Astrocyte (in vitro differentiated cells and primary cell): ENCODE results near the gene TAF6. TPM values are rescaled to one million over a fixed set of nuclear protein-coding genes. Genes with fewer than 3 reads are reported as not detected.

Source experiments
- DNase-seq: peaks from one replicate; pipeline ENCODE4 v3.0.0-alpha.2; 2010; ENCODE audit warnings: low read depth
- FAIRE-seq: peaks from 2 replicates; lab custom pipeline; 2011; peaks lifted over from hg19 to GRCh38; lab: Jason Lieb, UNC
- H2AFZ ChIP-seq: 2 replicates; pipeline ENCODE4 v1.6.0; 2012; ENCODE audit warnings: low read depth, low read length, inconsistent platforms
- H3K27ac ChIP-seq: 2 replicates; pipeline ENCODE4 v1.5.1; 2011; ENCODE audit warnings: low read depth, low read length, inconsistent platforms
- H3K27me3 ChIP-seq: 2 replicates; pipeline ENCODE4 v1.6.0; 2011; ENCODE audit warnings: low read length, inconsistent platforms; ENCODE audit not compliant: insufficient read depth
- H3K36me3 ChIP-seq: 2 replicates; pipeline ENCODE4 v1.5.1; 2011; ENCODE audit warnings: low read length, inconsistent platforms; ENCODE audit not compliant: insufficient read depth
- H3K4me1 ChIP-seq: 2 replicates; pipeline ENCODE4 v1.5.1; 2011; ENCODE audit warnings: low read length, inconsistent platforms; ENCODE audit not compliant: insufficient read depth
- H3K4me2 ChIP-seq: 2 replicates; pipeline ENCODE4 v1.6.0; 2012; ENCODE audit warnings: low read length, inconsistent platforms
- H3K4me3 ChIP-seq: 2 replicates; pipeline ENCODE4 v1.5.1; 2011; ENCODE audit warnings: low read depth, mild to moderate bottlenecking, low read length, inconsistent platforms; ENCODE audit not compliant: insufficient read depth
- H3K79me2 ChIP-seq: 2 replicates; pipeline ENCODE4 v1.6.0; 2012; ENCODE audit warnings: mild to moderate bottlenecking, low read length, inconsistent platforms; ENCODE audit not compliant: insufficient read depth
- H3K9ac ChIP-seq: 2 replicates; pipeline ENCODE4 v1.6.0; 2012; ENCODE audit warnings: mild to moderate bottlenecking, low read length, inconsistent platforms
- H3K9me3 ChIP-seq: 2 replicates; pipeline ENCODE4 v1.5.1; 2012; ENCODE audit warnings: low read depth, mild to moderate bottlenecking, low read length, inconsistent platforms; ENCODE audit not compliant: insufficient read depth
- H4K20me1 ChIP-seq: 2 replicates; pipeline ENCODE4 v1.6.0; 2012; ENCODE audit warnings: low read length, inconsistent platforms; ENCODE audit not compliant: insufficient read depth
- H3K27ac Mint-ChIP-seq: one replicate; pipeline ENCODE4 v1.8.0; 2021; ENCODE audit warnings: mild to moderate bottlenecking, mixed read lengths; ENCODE audit not compliant: unreplicated experiment
- H3K27me3 Mint-ChIP-seq: one replicate; pipeline ENCODE4 v1.8.0; 2021; ENCODE audit warnings: low read depth, mixed read lengths; ENCODE audit not compliant: unreplicated experiment
- H3K36me3 Mint-ChIP-seq: one replicate; pipeline ENCODE4 v1.8.0; 2021; ENCODE audit warnings: low read depth, mixed read lengths; ENCODE audit not compliant: unreplicated experiment
- H3K4me1 Mint-ChIP-seq: one replicate; pipeline ENCODE4 v1.8.0; 2021; ENCODE audit warnings: low read depth, mixed read lengths; ENCODE audit not compliant: unreplicated experiment
- H3K4me3 Mint-ChIP-seq: one replicate; pipeline ENCODE4 v1.8.0; 2021; ENCODE audit warnings: mild to moderate bottlenecking, moderate library complexity, mixed read lengths; ENCODE audit not compliant: unreplicated experiment
- H3K9me3 Mint-ChIP-seq: one replicate; pipeline ENCODE4 v1.8.0; 2021; ENCODE audit warnings: mild to moderate bottlenecking, mixed read lengths; ENCODE audit not compliant: unreplicated experiment
- CTCF ChIP-seq: IDR thresholded peaks from 2 replicates; pipeline ENCODE4 v1.5.1; 2011; ENCODE audit warnings: low read depth, mild to moderate bottlenecking, inconsistent platforms, low read length, moderate library complexity; ENCODE audit not compliant: insufficient read depth
- EZH2 ChIP-seq: IDR thresholded peaks from 2 replicates; pipeline ENCODE4 v1.6.1; 2012; ENCODE audit warnings: mild to moderate bottlenecking, low read length, inconsistent platforms; ENCODE audit not compliant: insufficient read depth
- total RNA-seq: library from RNA; stranded (reverse); gene quantifications from 2 replicates; pipeline ENCODE4 v1.2.1, GENCODE V29; 2021

TAF6 gene
- total RNA-seq, 1 donor from 2014 or later = 47.0 TPM

- no peaks in the 10 kb centered on the region for H3K27me3 Mint-ChIP-seq
- peak overlapping the region; percentile 69 for H3K4me3 ChIP-seq
- TF ChIP-seq EZH2 = no peak
- H3K9ac ChIP-seq = peak overlapping the region; percentile 91
- peaks cover 21% of the 10 kb centered on the region for H3K36me3 ChIP-seq
- H3K27ac Mint-ChIP-seq = peak overlapping the region; percentile 93
- H3K36me3 Mint-ChIP-seq = peaks cover 20% of the 10 kb centered on the region
- peak overlapping the region; percentile 66 for H3K27ac ChIP-seq
- peaks cover 36% of the 10 kb centered on the region for H3K79me2 ChIP-seq
- H4K20me1 ChIP-seq = peaks cover 23% of the 10 kb centered on the region
- DNase-seq (peak; percentile 98), FAIRE-seq (no peak)
- peaks cover 22% of the 10 kb centered on the region for H3K4me1 Mint-ChIP-seq
- H3K4me1 ChIP-seq = peaks cover 24% of the 10 kb centered on the region
- H3K4me2 ChIP-seq = peak overlapping the region; percentile 93
- peak overlapping the region; percentile 93 for H3K4me3 Mint-ChIP-seq
- H2AFZ ChIP-seq = no peak overlapping the region
- H3K27me3 ChIP-seq = no peaks in the 10 kb centered on the region
- H3K9me3 Mint-ChIP-seq = no peaks in the 10 kb centered on the region
- H3K9me3 ChIP-seq = no peaks in the 10 kb centered on the region
Measured at GRCh38 chr7:100102950-100103840, 16.0 kb downstream of the TAF6 start.

- H3K27me3 ChIP-seq = no peaks in the 10 kb centered on the region
- peak within 1 kb of the TSS; percentile 93 for H3K4me3 Mint-ChIP-seq
- peaks cover 22% of the 10 kb centered on the region for H3K4me1 Mint-ChIP-seq
- H3K27ac Mint-ChIP-seq = peak within 1 kb of the TSS; percentile 91
- H3K4me3 ChIP-seq = peak within 1 kb of the TSS; percentile 69
- peak; percentile 98 for DNase-seq
- TF ChIP-seq EZH2 = no peak
- no peak for TF ChIP-seq CTCF
- H3K4me1 ChIP-seq = peaks cover 24% of the 10 kb centered on the region
- no peak within 1 kb of the TSS for H2AFZ ChIP-seq
- H3K27ac ChIP-seq = peak within 1 kb of the TSS; percentile 84
- peak within 1 kb of the TSS; percentile 91 for H3K9ac ChIP-seq
- FAIRE-seq = no peak
- H3K36me3 ChIP-seq = peaks cover 32% of the 10 kb centered on the region
- H3K9me3 ChIP-seq = no peaks in the 10 kb centered on the region
- H3K36me3 Mint-ChIP-seq = peaks cover 17% of the 10 kb centered on the region
- H3K4me2 ChIP-seq = peak within 1 kb of the TSS; percentile 93
- H3K27me3 Mint-ChIP-seq = no peaks in the 10 kb centered on the region
- peaks cover 23% of the 10 kb centered on the region for H4K20me1 ChIP-seq
- peaks cover 50% of the 10 kb centered on the region for H3K79me2 ChIP-seq
- no peaks in the 10 kb centered on the region for H3K9me3 Mint-ChIP-seq
Measured at GRCh38 chr7:100101016-100101862, 17.9 kb downstream of the TAF6 start, which contains the start of the genes AP4M1 and MCM7. Gene AP4M1 (plus strand): TSS chr7:100101643. CDS start chr7:100101715, 72 bp downstream. Gene MCM7 (minus strand): TSS chr7:100101397. CDS start chr7:100101294, 103 bp downstream.
